Heart right ventricle (tissue), 16 donors: ENCODE data around the gene GRID2IP. TPM values are rescaled to one million over a fixed set of nuclear protein-coding genes. Genes with fewer than 3 reads are reported as not detected.

Source experiments
- ATAC-seq, 8 donors: fragments of 200-7000 bp; cut with Tn5 transposase; one replicate each; pipeline ENCODE4 v1.9.1; 2020; ENCODE audit warnings: mild to moderate bottlenecking in 8 of 8, moderate library complexity in 8 of 8, moderate number of reproducible peaks in 1 of 8
- DNase-seq, 2 donors: peaks; one replicate each; pipeline ENCODE4 v3.0.0-alpha.2; 2020
- H3K27ac ChIP-seq, 10 donors: fragments of 200-600 bp; sonication (generic) in 2 of 10; one replicate each; pipeline versions ENCODE4 v1.5.0 to v1.8.0; 2020 to 2022; ENCODE audit warnings: mild to moderate bottlenecking in 3 of 10
- H3K27me3 ChIP-seq, 7 donors: fragments of 200-600 bp; one replicate each; pipeline ENCODE4 v1.8.0; 2021 to 2022; ENCODE audit warnings: mild to moderate bottlenecking in 2 of 7
- H3K36me3 ChIP-seq, 9 donors: fragments of 200-600 bp; sonication (generic) in 1 of 9; one replicate each; pipeline versions ENCODE4 v1.5.0 to v1.8.0; 2020 to 2022; ENCODE audit warnings: mild to moderate bottlenecking in 2 of 9
- H3K4me1 ChIP-seq, 9 donors: fragments of 200-600 bp; sonication (generic) in 1 of 9; one replicate each; pipeline versions ENCODE4 v1.5.0 to v1.8.0; 2020 to 2022; ENCODE audit warnings: mild to moderate bottlenecking in 4 of 9
- H3K4me3 ChIP-seq, 10 donors: fragments of 200-600 bp; sonication (generic) in 2 of 10; one replicate each; pipeline versions ENCODE4 v1.5.0 to v1.8.0; 2020 to 2022; ENCODE audit warnings: mild to moderate bottlenecking in 7 of 10, moderate library complexity in 2 of 10
- H3K9me3 ChIP-seq, 11 donors: fragments of 200-600 bp in 10 of 11; sonication (generic) in 2 of 11; one replicate each; pipeline versions ENCODE4 v1.5.0 to v1.8.0; 2013 to 2022; ENCODE audit warnings: mild to moderate bottlenecking in 2 of 11, control low read depth in 1 of 11, moderate library complexity in 1 of 11
- CTCF ChIP-seq, 9 donors: fragments of 200-600 bp; sonication (generic) in 2 of 9; IDR thresholded peaks; one replicate each; pipeline versions ENCODE4 v1.5.0 to v1.8.0; 2021 to 2022; ENCODE audit warnings: antibody characterized with exemption in 9 of 9, mild to moderate bottlenecking in 5 of 9, moderate library complexity in 1 of 9
- WGBS, 2 donors: extraction: QIAGEN DNeasy Blood & Tissue Kit; methylation state at CpG; one replicate each; pipeline ENCODE4 v1.1.7; 2013; ENCODE audit warnings: inconsistent platforms in 1 of 2; 5-methylcytosine and 5-hydroxymethylcytosine counted together
- intact Hi-C, 10 donors: fragments of 100-400 bp; cut with DNase I; formaldehyde crosslinking; loops; one replicate each; pipeline versions ENCODE4 v1.11.1 to v1.14.2; 2022
- polyA plus RNA-seq, 2 donors: library from polyadenylated mRNA; stranded (reverse); fragments of 200-250 nt; gene quantifications; one replicate each; pipeline ENCODE4 v1.2.3, GENCODE V29; 2013
- total RNA-seq, 10 donors: library from RNA; stranded (reverse); fragmentation: NEBNext Ultra II Directional in 3 of 10; extraction: Animal tissue kit (Norgen Biotek cat#: 25700) in 3 of 10; gene quantifications; one replicate each; pipeline versions ENCODE4 v1.2.1 to v1.2.4, GENCODE V29; 2021 to 2023
- donor health status: Arrhythmogenic right ventricular cardiomyopathy.
- donor health status: ischemic (EF 13 %, LVEDD 7.1; RV severe dilation, severe dysfunction).
- donor health status: healthy with polysubstance abuse.
- donor health status: DM: no; HTN: yes; CAD: no.
- donor health status: DM: no; HTN: no; CAD: no.
- donor health status: ischemic (EF 25% LVEDD 6.9; RV normal size, moderate dysfunction).
- donor health status: ischemic (EF 25% LVEDD 5.7; RV mildly dilated, moderate dysfunction).
- donor health status: healthy.
- donor health status: DM: yes; HTN: yes; CAD: no.
- donor health status: Ischemic cardiomyopathy.
- donor health status: ischemic (EF 35%, LVEDD 5.7; RV mildly dilated, moderate dysfunction).
- donor health status: nonischemic (EF 11% LVEDD 7.7; RV severe dilation, severe dysfunction).
- donor health status: DM: yes; HTN: yes; CAD: no.
- donor health status: PGD.
- donor health status: ischemic (EF 29% LVEDD 5.4; RV normal size, mild dysfunction).
- donor health status: nonischemic (EF 23%, LVEDD 6.1; RV moderate dilation, normal function).

Gene GRID2IP
- total and polyA plus RNA-seq, 12 donors: 0.01 to 0.15 (median 0.11) TPM; not detected in 9

GRCh38 chr7:6516387-6516983, 34.8 kb downstream of the GRID2IP start:
- peaks cover 0 to 8% (median 4%) of the 10 kb centered on the region in 9 donors for H3K4me1 ChIP-seq
- H3K36me3 ChIP-seq: no peaks in the 10 kb centered on the region
- ATAC-seq: peak; percentile 75 to 90 (median 83)
- H3K27me3 ChIP-seq: peaks cover 0 to 7% (median 5%) of the 10 kb centered on the region in 7 donors
- peak; percentile 77 to 87 for DNase-seq
- intact Hi-C loops: loop anchor here in 5 of 10 donors (2.0 to 10.0 kb wide), 5 partner anchors 48 to 418 kb away; partner anchors contain the start of gene ZDHHC4 (in 1 of the 5)
- no peak overlapping the region for H3K27ac ChIP-seq
- H3K4me3 ChIP-seq: peak overlapping the region in 6 of 10 donors; percentile 25 to 39 (median 34)
- TF ChIP-seq CTCF (IDR thresholded peaks at IDR 0.05): peak; percentile 50 to 96 (median 86)
- WGBS, 2 donors: 19 to 20% methylated on average over 17 of the region's 17 CpGs
- no peaks in the 10 kb centered on the region for H3K9me3 ChIP-seq

GRCh38 chr7:6513541-6513940, 37.7 kb downstream of the GRID2IP start:
- no peak for DNase-seq
- Histone ChIP-seq H3K27me3 (no peaks in the 10 kb centered on the region), H3K4me1 (peaks cover 0 to 8% (median 4%) of the 10 kb centered on the region in 9 donors), H3K4me3 (no peak overlapping the region), H3K9me3 (no peaks in the 10 kb centered on the region), H3K36me3 (no peaks in the 10 kb centered on the region), H3K27ac (no peak overlapping the region)
- 93 to 94% methylated on average over 12 of the region's 12 CpGs for WGBS, 2 donors
- intact Hi-C loops: loop anchor here in 4 of 10 donors (10.0 kb wide), 4 partner anchors 51 to 421 kb away; partner anchors contain the start of gene ZDHHC4 (in 1 of the 4)
- ATAC-seq: no peak
- TF ChIP-seq CTCF (IDR thresholded peaks at IDR 0.05): no peak

GRCh38 chr7:6512892-6513291, 38.4 kb downstream of the GRID2IP start:
- no peak overlapping the region for H3K4me3 ChIP-seq
- no peaks in the 10 kb centered on the region for H3K9me3 ChIP-seq
- ATAC-seq (no peak), DNase-seq (no peak)
- no peaks in the 10 kb centered on the region for H3K36me3 ChIP-seq
- H3K27me3 ChIP-seq: no peaks in the 10 kb centered on the region
- no peak for TF ChIP-seq CTCF (IDR thresholded peaks at IDR 0.05)
- intact Hi-C loops: loop anchor here in 4 of 10 donors (10.0 kb wide), 4 partner anchors 52 to 422 kb away; partner anchors contain the start of gene ZDHHC4 (in 1 of the 4)
- peaks cover 0 to 8% (median 4%) of the 10 kb centered on the region in 9 donors for H3K4me1 ChIP-seq
- 89 to 92% methylated on average over 6 of the region's 6 CpGs for WGBS, 2 donors
- no peak overlapping the region for H3K27ac ChIP-seq

- TF ChIP-seq CTCF (IDR thresholded peaks at IDR 0.05): no peak
- H3K4me3 ChIP-seq: no peak overlapping the region
- no peak for ATAC-seq
- intact Hi-C loops: loop anchor here in 4 of 10 donors (10.0 kb wide), 4 partner anchors 54 to 424 kb away; partner anchors contain the start of gene ZDHHC4 (in 1 of the 4)
- no peaks in the 10 kb centered on the region for H3K36me3 ChIP-seq
- no peaks in the 10 kb centered on the region for H3K27me3 ChIP-seq
- H3K27ac ChIP-seq: no peak overlapping the region
- no peak for DNase-seq
- no peaks in the 10 kb centered on the region for H3K4me1 ChIP-seq
- H3K9me3 ChIP-seq: no peaks in the 10 kb centered on the region
- WGBS, 2 donors: 90 to 95% methylated on average over 26 of the region's 26 CpGs
These were observed 40.7 kb downstream of the GRID2IP start for GRCh38 chr7:6510476-6511133.
